H9 (cell line): ENCODE data around the gene PACSIN3. TPM values are rescaled to one million over a fixed set of nuclear protein-coding genes. Genes with fewer than 3 reads are reported as not detected.

Experiments used
- DNase-seq: peaks from one replicate; pipeline ENCODE4 v3.0.0-alpha.2; 2017
- H2AFZ ChIP-seq: one replicate; pipeline ENCODE4 v1.6.1; 2013; ENCODE audit warnings: mild to moderate bottlenecking, low read length, control low read depth, moderate library complexity
- H2AK5ac ChIP-seq: 2 replicates; pipeline ENCODE4 v1.6.1; 2013; ENCODE audit warnings: low read length, control low read depth, mixed read lengths; ENCODE audit not compliant: insufficient read length
- H2BK120ac ChIP-seq: one replicate; pipeline ENCODE4 v1.6.1; 2013; ENCODE audit warnings: low read depth, mild to moderate bottlenecking, low read length, control low read depth, inconsistent platforms; ENCODE audit not compliant: poor library complexity, severe bottlenecking
- H2BK12ac ChIP-seq: 2 replicates; pipeline ENCODE4 v1.6.1; 2013; ENCODE audit warnings: low read length, control low read depth, mixed read lengths, low read depth; ENCODE audit not compliant: insufficient read length
- H2BK15ac ChIP-seq: 2 replicates; pipeline ENCODE4 v1.6.1; 2013; ENCODE audit warnings: low read depth, low read length, control low read depth
- H2BK20ac ChIP-seq: one replicate; pipeline ENCODE4 v1.6.1; 2013; ENCODE audit warnings: low read depth, mild to moderate bottlenecking, low read length, control low read depth, inconsistent platforms; ENCODE audit not compliant: poor library complexity, severe bottlenecking
- H2BK5ac ChIP-seq: 2 replicates; pipeline ENCODE4 v1.6.1; 2013; ENCODE audit warnings: low read length, control low read depth, mixed read lengths; ENCODE audit not compliant: insufficient read length
- H3K14ac ChIP-seq: 2 replicates; pipeline ENCODE4 v1.6.1; 2013; ENCODE audit warnings: low read length, control low read depth; ENCODE audit not compliant: insufficient read depth
- H3K18ac ChIP-seq: 2 replicates; pipeline ENCODE4 v1.6.1; 2013; ENCODE audit warnings: low read depth, mild to moderate bottlenecking, mixed read lengths, low read length, control low read depth; ENCODE audit not compliant: insufficient read length
- H3K23ac ChIP-seq: 2 replicates; pipeline ENCODE4 v1.6.1; 2013; ENCODE audit warnings: low read length, control low read depth, mixed read lengths, low read depth; ENCODE audit not compliant: insufficient read length
- H3K23me2 ChIP-seq: 2 replicates; pipeline ENCODE4 v1.6.1; 2013; ENCODE audit warnings: low read depth, mild to moderate bottlenecking, mixed read lengths, low read length, control low read depth; ENCODE audit not compliant: insufficient read length, poor library complexity, severe bottlenecking
- H3K27ac ChIP-seq: 2 replicates; pipeline ENCODE4 v1.5.1; 2013; ENCODE audit warnings: low read length, control low read depth, mixed read lengths, low read depth; ENCODE audit not compliant: insufficient read length
- H3K27me3 ChIP-seq: 2 replicates; pipeline ENCODE4 v1.6.1; 2013; ENCODE audit warnings: low read length, control low read depth, inconsistent platforms; ENCODE audit not compliant: insufficient read depth
- H3K4ac ChIP-seq: 2 replicates; pipeline ENCODE4 v1.6.1; 2013; ENCODE audit warnings: low read depth, mild to moderate bottlenecking, control low read depth, inconsistent platforms, low read length, moderate library complexity
- H3K4me1 ChIP-seq: 2 replicates; pipeline ENCODE4 v1.6.1; 2013; ENCODE audit warnings: low read length, control low read depth, inconsistent platforms; ENCODE audit not compliant: insufficient read depth
- H3K4me2 ChIP-seq: 2 replicates; pipeline ENCODE4 v1.6.1; 2013; ENCODE audit warnings: low read length, control low read depth, mixed read lengths; ENCODE audit not compliant: insufficient read length, insufficient read depth
- H3K56ac ChIP-seq: 2 replicates; pipeline ENCODE4 v1.6.1; 2013; ENCODE audit warnings: low read depth, mild to moderate bottlenecking, mixed read lengths, low read length, control low read depth; ENCODE audit not compliant: insufficient read length
- H3K79me1 ChIP-seq: 2 replicates; pipeline ENCODE4 v1.6.1; 2013; ENCODE audit warnings: low read depth, mild to moderate bottlenecking, moderate library complexity, low read length, control low read depth, inconsistent platforms; ENCODE audit not compliant: insufficient read depth, poor library complexity, severe bottlenecking
- H3K79me2 ChIP-seq: 2 replicates; pipeline ENCODE4 v1.6.1; 2013; ENCODE audit warnings: low read length, control low read depth, inconsistent platforms; ENCODE audit not compliant: insufficient read depth
- H3K9ac ChIP-seq: 2 replicates; pipeline ENCODE4 v1.6.1; 2013; ENCODE audit warnings: low read length, control low read depth, mixed read lengths; ENCODE audit not compliant: insufficient read length; ENCODE audit errors: extremely low read depth
- H3K9me3 ChIP-seq: one replicate; pipeline ENCODE4 v1.6.1; 2013; ENCODE audit warnings: low read depth, low read length, inconsistent platforms; ENCODE audit not compliant: control insufficient read depth
- H3T11ph ChIP-seq: one replicate; pipeline ENCODE4 v1.6.1; 2013; ENCODE audit warnings: mild to moderate bottlenecking, low read length, control low read depth, inconsistent platforms
- H4K20me1 ChIP-seq: one replicate; pipeline ENCODE4 v1.6.1; 2013; ENCODE audit not compliant: control insufficient read depth, insufficient read length, insufficient read depth
- H4K5ac ChIP-seq: 2 replicates; pipeline ENCODE4 v1.6.1; 2013; ENCODE audit warnings: low read depth, mild to moderate bottlenecking, mixed read lengths, low read length, control low read depth; ENCODE audit not compliant: insufficient read length
- H4K8ac ChIP-seq: replicated peaks from 2 replicates; pipeline ENCODE4 v1.6.1; 2013; ENCODE audit warnings: low read length, control low read depth, mixed read lengths, low read depth; ENCODE audit not compliant: insufficient read length
- H4K91ac ChIP-seq: 2 replicates; pipeline ENCODE4 v1.6.1; 2013; ENCODE audit warnings: low read depth, mild to moderate bottlenecking, moderate library complexity, mixed read lengths, low read length, control low read depth; ENCODE audit not compliant: insufficient read length
- H3K27ac Mint-ChIP-seq, 3 experiments: 2 replicates in 2 of 3; 3 replicates in 1 of 3; pipeline ENCODE4 v1.8.0; 2020 to 2021; ENCODE audit warnings: mixed read lengths in 3 of 3, mild to moderate bottlenecking in 1 of 3, moderate library complexity in 1 of 3
- H3K27me3 Mint-ChIP-seq: 2 replicates; pipeline ENCODE4 v1.8.0; 2021; ENCODE audit warnings: low read depth, mild to moderate bottlenecking, moderate library complexity, mixed read lengths
- H3K36me3 Mint-ChIP-seq, 3 experiments: 2 replicates in 2 of 3; 3 replicates in 1 of 3; pipeline ENCODE4 v1.8.0; 2020 to 2021; ENCODE audit warnings: low read depth in 3 of 3, mixed read lengths in 3 of 3; ENCODE audit not compliant: insufficient read depth in 1 of 3
- H3K4me1 Mint-ChIP-seq, 2 experiments: 2 replicates each; pipeline ENCODE4 v1.8.0; 2020; ENCODE audit warnings: mixed read lengths in 2 of 2
- H3K4me3 Mint-ChIP-seq, 2 experiments: 2 replicates in 1 of 2; 3 replicates in 1 of 2; pipeline ENCODE4 v1.8.0; 2020 to 2021; ENCODE audit warnings: mild to moderate bottlenecking in 2 of 2, mixed read lengths in 2 of 2, moderate library complexity in 1 of 2
- H3K9me3 Mint-ChIP-seq, 2 experiments: 2 replicates in 1 of 2; 3 replicates in 1 of 2; pipeline ENCODE4 v1.8.0; 2020; ENCODE audit warnings: mild to moderate bottlenecking in 2 of 2, mixed read lengths in 2 of 2, moderate library complexity in 1 of 2
- WGBS: extraction: QIAGEN DNeasy Blood & Tissue Kit; methylation state at CpG from one replicate; pipeline ENCODE4 v1.1.7; 2013; ENCODE audit warnings: missing lambda C conversion rate, low lambda C conversion rate, mixed read lengths; ENCODE audit not compliant: insufficient read length; ENCODE audit errors: extremely low coverage; 5-methylcytosine and 5-hydroxymethylcytosine counted together
- total RNA-seq: library from RNA; stranded (reverse); gene quantifications from 2 replicates; pipeline ENCODE4 v1.2.1, GENCODE V29; 2021
- TF ChIP-seq, protein P1 (sequence below): fragments of 200-600 bp; sonication (generic); conservative IDR thresholded peaks from 3 replicates; pipeline ENCODE4 v1.8.0; 2021; ENCODE audit warnings: antibody characterized with exemption, mild to moderate bottlenecking

Gene PACSIN3
- total RNA-seq, 1 experiment from 2014 or later = 63.0 TPM

DNA sequence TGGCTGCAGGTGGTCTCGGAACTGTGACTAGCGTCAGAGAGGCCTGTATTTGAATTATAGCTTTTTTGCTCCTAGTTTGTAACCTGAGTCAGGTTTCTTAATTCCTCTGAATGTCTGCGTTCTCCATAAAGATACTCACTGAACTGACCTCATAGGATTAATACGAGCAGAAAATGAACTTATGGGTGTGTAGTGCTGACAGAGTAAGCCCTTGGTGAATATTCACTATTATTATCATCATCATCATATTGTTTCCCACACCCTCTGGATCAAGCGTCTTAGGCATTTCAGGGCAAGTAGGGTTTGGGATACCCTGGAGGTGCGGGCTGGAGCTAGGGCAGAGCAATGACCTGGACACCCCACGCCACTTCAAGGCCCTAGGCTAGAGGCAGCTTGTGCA, 38.6 kb downstream of the PACSIN3 start:
- peaks cover 6 to 13% of the 10 kb centered on the region in 2 experiments for H3K4me1 Mint-ChIP-seq
- no CpG with 5 or more reads among the region's 7 CpGs for WGBS
- H3K36me3 Mint-ChIP-seq = peaks cover 0 to 3% (median 0%) of the 10 kb centered on the region in 3 experiments; a peak in 1 of 7 replicates

More for the DNA sequence above, 38.6 kb downstream of the PACSIN3 start:
- Histone ChIP-seq H3K4ac (no peak overlapping the region), H3K23me2 (no peaks in the 10 kb centered on the region), H3K9ac (no peak overlapping the region), H3K4me1 (no peaks in the 10 kb centered on the region), H2BK15ac (no peak overlapping the region), H3K23ac (no peak overlapping the region), H3K27me3 (no peaks in the 10 kb centered on the region), H3K14ac (no peak overlapping the region), H2BK20ac (no peak overlapping the region), H4K91ac (no peak overlapping the region), H2BK12ac (no peak overlapping the region), H4K8ac (no peak overlapping the region), H2AK5ac (no peak overlapping the region), H3K56ac (no peak overlapping the region), H2BK120ac (no peak overlapping the region), H4K20me1 (no peaks in the 10 kb centered on the region), H3K4me2 (no peak overlapping the region), H3K9me3 (no peaks in the 10 kb centered on the region), H3T11ph (no peak overlapping the region), H2AFZ (no peak overlapping the region), H3K27ac (no peak overlapping the region), H3K79me1 (no peaks in the 10 kb centered on the region), H3K18ac (no peak overlapping the region), H4K5ac (no peak overlapping the region), H3K79me2 (no peaks in the 10 kb centered on the region), H2BK5ac (no peak overlapping the region)
- Mint-ChIP-seq H3K27me3 (no peaks in the 10 kb centered on the region), H3K27ac (peak overlapping the region in 1 of 3 experiments; percentile 86; a peak in 1 of 7 replicates), H3K9me3 (no peaks in the 10 kb centered on the region), H3K4me3 (no peak overlapping the region)
- no peak for DNase-seq
- TF ChIP-seq, protein P1, sequence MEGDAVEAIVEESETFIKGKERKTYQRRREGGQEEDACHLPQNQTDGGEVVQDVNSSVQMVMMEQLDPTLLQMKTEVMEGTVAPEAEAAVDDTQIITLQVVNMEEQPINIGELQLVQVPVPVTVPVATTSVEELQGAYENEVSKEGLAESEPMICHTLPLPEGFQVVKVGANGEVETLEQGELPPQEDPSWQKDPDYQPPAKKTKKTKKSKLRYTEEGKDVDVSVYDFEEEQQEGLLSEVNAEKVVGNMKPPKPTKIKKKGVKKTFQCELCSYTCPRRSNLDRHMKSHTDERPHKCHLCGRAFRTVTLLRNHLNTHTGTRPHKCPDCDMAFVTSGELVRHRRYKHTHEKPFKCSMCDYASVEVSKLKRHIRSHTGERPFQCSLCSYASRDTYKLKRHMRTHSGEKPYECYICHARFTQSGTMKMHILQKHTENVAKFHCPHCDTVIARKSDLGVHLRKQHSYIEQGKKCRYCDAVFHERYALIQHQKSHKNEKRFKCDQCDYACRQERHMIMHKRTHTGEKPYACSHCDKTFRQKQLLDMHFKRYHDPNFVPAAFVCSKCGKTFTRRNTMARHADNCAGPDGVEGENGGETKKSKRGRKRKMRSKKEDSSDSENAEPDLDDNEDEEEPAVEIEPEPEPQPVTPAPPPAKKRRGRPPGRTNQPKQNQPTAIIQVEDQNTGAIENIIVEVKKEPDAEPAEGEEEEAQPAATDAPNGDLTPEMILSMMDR = no peak
